Gastroesophageal sphincter (tissue), 4 donors: ENCODE data around the gene NHEJ1. TPM values are rescaled to one million over a fixed set of nuclear protein-coding genes. Genes with fewer than 3 reads are reported as not detected.
"Not testable (repeated sequence)": the region's sequence is repeated elsewhere in the genome, so short reads cannot be mapped to it uniquely, and the experiment has no call there.

ENCODE experiments used
- ATAC-seq: fragments of 150-250 bp; one replicate; pipeline ENCODE4 v1.9.1; 2016; ENCODE audit warnings: mild to moderate bottlenecking, moderate library complexity
- H3K27ac ChIP-seq, 4 donors: fragments of 200-600 bp; sonication (generic) in 3 of 4; 1 replicate in 3 of 4; 2 replicates in 1 of 4; pipeline ENCODE4 v1.5.1; 2016 to 2019
- H3K27me3 ChIP-seq: fragments of 200-600 bp; sonication (generic); one replicate; pipeline ENCODE4 v1.5.1; 2019
- H3K36me3 ChIP-seq, 2 donors: fragments of 200-600 bp; sonication (generic); one replicate each; pipeline ENCODE4 v1.5.1; 2019; ENCODE audit warnings: control low read depth in 1 of 2
- H3K4me1 ChIP-seq, 3 donors: fragments of 200-600 bp; sonication (generic); 1 replicate in 2 of 3; 2 replicates in 1 of 3; pipeline ENCODE4 v1.5.1; 2016 to 2019; ENCODE audit warnings: control low read depth in 2 of 3
- H3K4me3 ChIP-seq, 2 donors: fragments of 200-600 bp; sonication (generic); one replicate each; pipeline ENCODE4 v1.5.1; 2019; ENCODE audit warnings: mild to moderate bottlenecking in 1 of 2, moderate library complexity in 1 of 2
- H3K9me3 ChIP-seq, 3 donors: fragments of 200-600 bp; sonication (generic); one replicate each; pipeline ENCODE4 v1.5.1; 2017 to 2019; ENCODE audit warnings: control low read depth in 2 of 3
- EP300 ChIP-seq: sonication (generic); formaldehyde crosslinking; IDR thresholded peaks from one replicate; pipeline ENCODE4 v1.6.1; 2017; ENCODE audit warnings: antibody characterized with exemption, mild to moderate bottlenecking
- POLR2A ChIP-seq, 2 donors: fragments of 450-650 bp; IDR thresholded peaks; one replicate each; pipeline ENCODE4 v1.6.1; 2017; ENCODE audit warnings: antibody characterized with exemption in 2 of 2, mild to moderate bottlenecking in 2 of 2, moderate library complexity in 1 of 2
- POLR2AphosphoS5 ChIP-seq: sonication (generic); formaldehyde crosslinking; IDR thresholded peaks from one replicate; pipeline ENCODE4 v1.6.1; 2017; ENCODE audit warnings: antibody characterized with exemption
- WGBS, 2 donors: methylation state at CpG; one replicate each; pipeline ENCODE4 v1.1.5; 2018; ENCODE audit warnings: low coverage in 1 of 2; 5-methylcytosine and 5-hydroxymethylcytosine counted together
- total RNA-seq, 4 donors: library from RNA; depleted of rRNA; stranded (reverse); fragments of >200 nt; gene quantifications; one replicate each; pipeline ENCODE4 v1.1.0, GENCODE V29; 2016
- TF ChIP-seq, protein P1 (sequence below), 4 experiments: fragments of 200-600 bp in 2 of 4; fragments of 450-650 bp in 2 of 4; sonication (generic) in 1 of 4; IDR thresholded peaks; one replicate each; pipeline ENCODE4 v1.5.1; 2017 to 2019; ENCODE audit warnings: antibody characterized with exemption in 4 of 4, mild to moderate bottlenecking in 2 of 4, moderate library complexity in 2 of 4

The NHEJ1 gene
- total RNA-seq, 4 donors from 2014 or later: 12.8 to 25.5 (median 17.4) TPM

DNA sequence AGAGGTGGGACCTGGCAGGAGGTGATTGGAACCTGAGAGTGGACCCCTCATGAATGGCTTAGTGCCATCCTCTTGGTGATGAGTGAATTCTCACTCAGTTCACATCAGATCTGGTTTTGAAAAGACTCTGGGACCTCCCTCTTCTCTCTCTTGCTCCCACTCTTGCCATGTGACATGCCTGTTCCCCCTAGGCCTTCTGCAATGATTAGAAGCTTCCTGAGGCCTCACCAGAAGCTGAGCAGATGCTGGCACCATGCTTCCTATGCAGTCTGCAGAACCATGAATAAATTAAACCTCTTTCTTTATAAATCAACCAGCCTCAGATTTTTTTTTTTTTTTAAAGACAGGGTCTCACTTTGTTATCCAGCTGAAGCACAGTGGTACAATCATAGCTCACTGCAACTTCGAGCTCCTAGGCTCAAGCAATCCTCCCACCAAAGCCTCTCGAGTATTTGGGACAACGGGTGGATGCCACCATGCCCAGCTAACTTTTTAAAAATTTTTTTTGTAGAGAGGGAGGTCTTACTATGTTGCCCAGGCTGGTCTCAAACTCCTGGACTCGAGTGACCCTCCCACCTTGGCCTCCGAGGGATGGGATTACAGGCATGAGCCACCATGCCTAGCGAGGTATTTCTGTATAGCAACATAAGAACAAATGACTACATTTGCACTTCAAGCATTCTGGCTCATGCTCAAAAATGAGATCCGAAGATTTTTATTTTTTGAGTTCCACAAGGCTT, 44.0 kb upstream of the NHEJ1 start:
- Histone ChIP-seq H3K27ac (no peak overlapping the region), H3K4me3 (no peak overlapping the region), H3K27me3 (peaks cover 7% of the 10 kb centered on the region), H3K4me1 (peaks cover 0 to 29% (median 9%) of the 10 kb centered on the region in 3 donors), H3K9me3 (no peaks in the 10 kb centered on the region), H3K36me3 (peaks cover 0 to 14% of the 10 kb centered on the region in 2 donors)
- TF ChIP-seq EP300: no peak
- no peak for TF ChIP-seq POLR2AphosphoS5
- TF ChIP-seq POLR2A (IDR thresholded peaks at IDR 0.05): no peak
- TF ChIP-seq, protein P1, sequence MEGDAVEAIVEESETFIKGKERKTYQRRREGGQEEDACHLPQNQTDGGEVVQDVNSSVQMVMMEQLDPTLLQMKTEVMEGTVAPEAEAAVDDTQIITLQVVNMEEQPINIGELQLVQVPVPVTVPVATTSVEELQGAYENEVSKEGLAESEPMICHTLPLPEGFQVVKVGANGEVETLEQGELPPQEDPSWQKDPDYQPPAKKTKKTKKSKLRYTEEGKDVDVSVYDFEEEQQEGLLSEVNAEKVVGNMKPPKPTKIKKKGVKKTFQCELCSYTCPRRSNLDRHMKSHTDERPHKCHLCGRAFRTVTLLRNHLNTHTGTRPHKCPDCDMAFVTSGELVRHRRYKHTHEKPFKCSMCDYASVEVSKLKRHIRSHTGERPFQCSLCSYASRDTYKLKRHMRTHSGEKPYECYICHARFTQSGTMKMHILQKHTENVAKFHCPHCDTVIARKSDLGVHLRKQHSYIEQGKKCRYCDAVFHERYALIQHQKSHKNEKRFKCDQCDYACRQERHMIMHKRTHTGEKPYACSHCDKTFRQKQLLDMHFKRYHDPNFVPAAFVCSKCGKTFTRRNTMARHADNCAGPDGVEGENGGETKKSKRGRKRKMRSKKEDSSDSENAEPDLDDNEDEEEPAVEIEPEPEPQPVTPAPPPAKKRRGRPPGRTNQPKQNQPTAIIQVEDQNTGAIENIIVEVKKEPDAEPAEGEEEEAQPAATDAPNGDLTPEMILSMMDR (IDR thresholded peaks at IDR 0.05): no peak
- 81 to 88% methylated on average over 6 of the region's 7 CpGs for WGBS, 2 donors
- no peak for ATAC-seq

DNA sequence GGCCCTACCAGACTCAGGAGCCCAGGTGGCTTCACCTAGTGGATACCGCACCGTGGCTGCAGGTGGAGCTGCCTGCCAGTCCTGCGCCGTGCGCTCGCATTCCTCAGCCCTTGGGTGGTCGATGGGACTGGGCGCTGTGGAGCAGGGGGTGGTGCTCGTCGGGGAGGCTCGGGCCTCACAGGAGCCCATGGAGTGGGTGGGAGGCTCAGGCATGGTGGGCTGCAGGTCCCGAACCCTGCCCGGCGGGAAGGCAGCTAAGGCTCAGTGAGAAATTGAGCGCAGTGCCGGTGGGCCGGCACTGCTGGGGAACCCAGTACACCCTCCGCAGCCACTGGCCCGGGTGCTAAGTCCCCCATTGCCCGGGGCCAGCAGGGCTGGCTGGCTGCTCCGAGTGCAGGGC, 40.7 kb upstream of the NHEJ1 start:
- not testable (repeated sequence) for H3K9me3 ChIP-seq, H3K4me3 ChIP-seq, ATAC-seq, H3K36me3 ChIP-seq, H3K27ac ChIP-seq, H3K4me1 ChIP-seq
- H3K27me3 ChIP-seq: peaks cover 18% of the 10 kb centered on the region
- no CpG with 5 or more reads among the region's 21 CpGs for WGBS, 2 donors

DNA sequence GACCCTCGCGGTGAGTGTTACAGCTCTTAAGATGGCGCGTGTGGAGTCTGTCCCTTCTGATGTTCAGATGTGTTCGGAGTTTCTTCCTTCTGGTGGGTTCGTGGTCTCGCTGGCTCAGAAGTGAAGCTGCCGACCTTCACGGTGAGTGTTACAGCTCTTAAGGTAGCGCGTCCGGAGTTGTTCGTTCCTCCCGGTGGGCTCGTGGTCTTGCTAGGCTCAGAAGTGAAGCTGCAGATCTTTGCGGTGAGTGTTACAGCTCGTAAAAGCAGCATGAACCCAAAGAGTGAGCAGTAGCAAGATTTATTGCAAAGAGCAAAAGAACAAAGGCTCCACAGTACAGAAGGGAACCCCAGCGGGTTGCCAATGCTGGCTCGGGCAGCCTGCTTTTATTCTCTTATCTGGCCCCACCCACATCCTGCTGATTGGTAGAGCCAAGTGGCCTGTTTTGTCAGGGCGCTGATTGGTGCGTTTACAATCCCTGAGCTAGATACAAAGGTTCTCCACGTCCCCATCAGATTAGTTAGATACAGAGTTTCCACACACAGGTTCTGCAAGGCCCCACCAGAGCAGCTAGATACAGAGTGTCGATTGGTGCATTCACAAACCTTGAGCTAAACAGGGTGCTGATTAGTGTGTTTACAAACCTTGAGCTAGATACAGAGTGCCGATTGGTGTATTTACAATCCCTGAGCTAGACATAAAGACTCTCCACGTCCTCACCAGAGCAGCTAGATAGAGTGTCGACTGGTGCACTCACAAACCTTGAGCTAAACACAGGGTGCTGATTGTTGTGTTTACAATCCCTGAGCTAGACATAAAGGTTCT, 40.1 kb upstream of the NHEJ1 start:
- H3K9me3 ChIP-seq, H3K27ac ChIP-seq, ATAC-seq, H3K36me3 ChIP-seq, H3K4me1 ChIP-seq, H3K4me3 ChIP-seq: not testable (repeated sequence)
- peaks cover 18% of the 10 kb centered on the region for H3K27me3 ChIP-seq
- WGBS, 2 donors: 62 to 85% methylated on average over 13 to 16 of the region's 26 CpGs

GRCh38 chr2:219199470-219200211, 39.0 kb upstream of the NHEJ1 start:
- no peaks in the 10 kb centered on the region for H3K4me1 ChIP-seq

GRCh38 chr2:219198974-219199373, 38.4 kb upstream of the NHEJ1 start:
- Histone ChIP-seq H3K4me3 (no peak overlapping the region), H3K36me3 (no peaks in the 10 kb centered on the region), H3K27ac (no peak overlapping the region), H3K27me3 (peaks cover 18% of the 10 kb centered on the region), H3K4me1 (no peaks in the 10 kb centered on the region), H3K9me3 (no peaks in the 10 kb centered on the region)
- ATAC-seq: no peak
- no peak for TF ChIP-seq EP300
- TF ChIP-seq POLR2A (IDR thresholded peaks at IDR 0.05): no peak
- 60 to 64% methylated on average over 4 of the region's 5 CpGs for WGBS, 2 donors

More at GRCh38 chr2:219199470-219200211, 39.0 kb upstream of the NHEJ1 start:
- WGBS, 2 donors: 68 to 71% methylated on average over 4 to 7 of the region's 12 CpGs
- Histone ChIP-seq H3K9me3 (no peaks in the 10 kb centered on the region), H3K4me3 (no peak overlapping the region), H3K27ac (no peak overlapping the region), H3K27me3 (peaks cover 18% of the 10 kb centered on the region), H3K36me3 (no peaks in the 10 kb centered on the region)
- no peak for TF ChIP-seq EP300
- TF ChIP-seq, protein P1 (IDR thresholded peaks at IDR 0.05): no peak
- no peak for TF ChIP-seq POLR2AphosphoS5
- TF ChIP-seq POLR2A (IDR thresholded peaks at IDR 0.05): no peak
- no peak for ATAC-seq

- no peak for ATAC-seq
- no CpG with 5 or more reads among the region's 1 CpG for WGBS, 2 donors
- TF ChIP-seq POLR2A (IDR thresholded peaks at IDR 0.05): no peak
- no peak for TF ChIP-seq POLR2AphosphoS5
- TF ChIP-seq, protein P1 (IDR thresholded peaks at IDR 0.05): no peak
- no peak for TF ChIP-seq EP300
- Histone ChIP-seq H3K4me1 (no peaks in the 10 kb centered on the region), H3K9me3 (no peaks in the 10 kb centered on the region), H3K27me3 (peaks cover 18% of the 10 kb centered on the region), H3K36me3 (no peaks in the 10 kb centered on the region), H3K4me3 (no peak overlapping the region), H3K27ac (no peak overlapping the region)
Observed at GRCh38 chr2:219197388-219197787, 36.8 kb upstream of the NHEJ1 start.
